Right ventricle myocardium superior (tissue), 1 donor: ENCODE data around the gene ZNF784. TPM values are rescaled to one million over a fixed set of nuclear protein-coding genes. Genes with fewer than 3 reads are reported as not detected.
"Not testable (repeated sequence)": the region's sequence is repeated elsewhere in the genome, so short reads cannot be mapped to it uniquely, and the experiment has no call there.

Experiments
- ATAC-seq: fragments of 200-7000 bp; cut with Tn5 transposase; one replicate; pipeline ENCODE4 v1.9.1; 2020; ENCODE audit warnings: mild to moderate bottlenecking; ENCODE audit not compliant: poor library complexity
- DNase-seq: peaks from one replicate; pipeline ENCODE4 v3.0.0-alpha.2; 2020
- intact Hi-C: fragments of 100-400 bp; cut with DNase I; formaldehyde crosslinking; loops from one replicate; pipeline ENCODE4 v1.11.2; 2022
- total RNA-seq: library from RNA; stranded (reverse); fragmentation: NEBNext Ultra II Directional; extraction: Animal tissue kit (Norgen Biotek cat#: 25700); gene quantifications from one replicate; pipeline ENCODE4 v1.2.1, GENCODE V29; 2021
- donor health status: DM: no; HTN: yes; CAD: no; lungs with severe emphysema.

The ZNF784 gene
- total RNA-seq, 1 donor from 2014 or later, result 11.7 TPM

DNA sequence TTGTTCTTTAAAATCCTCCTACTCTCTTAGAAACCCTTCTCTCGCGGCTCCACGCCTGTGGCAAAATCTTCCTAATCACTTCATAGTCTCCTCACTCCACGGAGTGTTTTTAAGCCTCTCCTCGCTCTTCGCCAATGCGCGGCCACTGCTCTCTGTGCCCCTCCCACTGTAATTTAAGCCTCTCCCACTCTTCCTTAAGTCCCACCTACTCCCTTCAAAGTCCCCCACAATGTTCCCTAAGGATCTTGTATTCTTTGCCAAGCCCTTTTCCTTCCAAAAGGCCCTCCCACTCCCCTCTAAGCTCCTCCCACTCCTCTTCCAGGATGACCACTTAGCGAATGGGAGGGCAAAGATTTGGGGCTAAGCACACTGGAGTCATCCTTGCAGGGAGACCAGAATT, 26.3 kb downstream of the ZNF784 start:
- DNase-seq (no peak), ATAC-seq (no peak)
- intact Hi-C loops, result no loop called here

DNA sequence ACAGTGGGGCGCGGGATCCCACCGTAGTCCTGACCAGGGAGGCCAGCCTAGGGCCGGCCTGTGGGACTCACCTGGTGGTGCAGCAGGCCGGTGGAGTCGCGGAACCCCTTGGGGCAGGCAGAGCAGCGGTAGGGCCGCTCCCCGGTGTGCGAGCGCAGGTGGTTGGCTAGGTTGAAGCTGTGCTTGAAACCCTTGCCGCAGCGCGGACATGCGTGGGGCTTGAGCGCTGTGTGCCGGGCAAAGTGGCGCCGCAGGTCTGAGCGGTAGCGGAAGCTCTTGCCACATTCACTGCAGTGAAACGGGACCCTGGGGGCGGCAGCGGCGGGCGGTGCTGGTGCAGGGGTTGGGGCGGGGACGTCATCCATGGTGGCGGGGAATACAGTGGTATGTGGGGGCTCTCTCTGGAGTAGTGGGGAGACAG, 26.9 kb downstream of the ZNF784 start:
- intact Hi-C loops, result no loop called here
- DNase-seq (no peak), ATAC-seq (no peak)

DNA sequence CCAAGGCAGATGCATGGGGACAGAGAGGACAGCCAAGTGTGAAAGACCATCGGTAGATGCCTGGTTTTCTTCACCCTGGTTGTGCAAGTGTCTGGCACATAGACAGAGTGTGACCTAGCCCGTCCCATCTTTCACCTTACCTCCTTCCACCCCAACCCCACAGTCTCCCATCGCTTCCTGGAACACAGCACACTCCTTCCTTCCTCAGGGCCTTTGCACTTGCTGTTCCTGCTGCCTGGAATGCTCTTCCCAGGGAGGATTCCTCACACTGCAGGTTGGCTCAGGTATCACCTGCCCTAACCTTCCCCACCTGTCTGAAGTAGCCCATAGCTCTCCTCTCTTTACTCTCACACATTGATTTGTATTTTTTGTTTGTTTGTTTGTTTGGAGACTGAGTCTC, 28.1 kb downstream of the ZNF784 start:
- no peak for ATAC-seq
- intact Hi-C loops, result no loop called here
- DNase-seq, result no peak

DNA sequence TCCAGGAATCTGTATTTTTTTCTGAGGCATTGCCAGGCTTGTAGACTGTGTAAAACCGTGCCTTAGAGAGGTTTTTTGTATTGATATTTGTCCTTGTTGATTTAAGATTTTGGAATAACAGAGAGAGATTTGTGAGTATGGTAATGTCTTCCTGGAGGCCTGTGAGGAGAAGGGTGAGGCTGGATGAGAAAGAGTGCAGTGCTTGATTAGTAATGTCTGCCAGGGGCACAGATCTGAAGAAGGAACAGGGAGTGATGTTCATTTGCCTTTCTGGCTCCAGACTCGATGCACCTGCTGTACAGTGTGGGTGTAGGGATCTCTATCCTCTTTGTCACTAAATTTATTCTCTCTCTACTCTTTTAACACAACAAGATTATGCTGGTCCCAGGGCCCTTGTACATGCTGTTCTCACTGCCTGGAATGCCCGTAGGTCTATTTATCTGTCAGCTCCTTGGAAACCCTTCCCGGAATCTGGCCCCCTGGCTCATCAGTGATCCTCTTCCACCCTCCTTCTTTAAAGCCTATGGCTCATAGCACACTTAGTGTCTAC, 29.3 kb downstream of the ZNF784 start:
- peak; percentile 2 for DNase-seq
- ATAC-seq, result no peak
- intact Hi-C loops, result no loop called here

DNA sequence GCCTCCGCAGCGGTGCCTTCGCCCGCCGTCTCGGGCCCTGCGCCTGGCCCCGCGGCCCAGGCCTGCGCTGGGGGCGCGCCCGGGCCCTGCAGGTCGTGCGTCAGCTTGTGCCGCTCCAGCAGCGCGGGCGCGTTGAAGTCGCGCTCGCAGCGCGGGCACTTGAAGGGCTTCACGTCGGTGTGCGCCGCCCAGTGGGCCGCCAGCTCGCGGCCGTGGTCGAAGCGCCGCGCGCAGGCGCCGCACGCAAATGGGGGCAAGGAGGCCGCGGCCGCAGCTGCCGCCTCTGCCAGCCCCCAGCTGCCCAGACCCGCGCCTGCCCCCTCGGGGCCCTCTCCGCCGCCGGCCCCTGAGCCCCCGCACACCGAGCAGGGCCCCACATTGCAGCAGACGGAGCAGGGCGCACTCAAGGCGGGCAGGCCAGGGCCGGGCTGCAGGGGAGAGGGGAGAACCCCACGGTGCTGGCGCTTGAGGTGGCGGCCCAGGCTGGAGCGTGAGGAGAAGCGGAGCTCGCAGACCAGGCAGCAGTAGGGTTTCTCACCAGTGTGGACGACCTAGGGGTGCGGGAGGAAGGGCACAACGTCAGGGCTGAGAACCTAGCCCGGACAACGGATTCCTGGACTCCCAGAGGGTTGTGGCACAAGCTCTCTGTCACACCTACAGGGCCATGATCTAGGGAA, 31.1 kb downstream of the ZNF784 start:
- intact Hi-C loops, result no loop called here
- DNase-seq (no peak), ATAC-seq (no peak)

DNA sequence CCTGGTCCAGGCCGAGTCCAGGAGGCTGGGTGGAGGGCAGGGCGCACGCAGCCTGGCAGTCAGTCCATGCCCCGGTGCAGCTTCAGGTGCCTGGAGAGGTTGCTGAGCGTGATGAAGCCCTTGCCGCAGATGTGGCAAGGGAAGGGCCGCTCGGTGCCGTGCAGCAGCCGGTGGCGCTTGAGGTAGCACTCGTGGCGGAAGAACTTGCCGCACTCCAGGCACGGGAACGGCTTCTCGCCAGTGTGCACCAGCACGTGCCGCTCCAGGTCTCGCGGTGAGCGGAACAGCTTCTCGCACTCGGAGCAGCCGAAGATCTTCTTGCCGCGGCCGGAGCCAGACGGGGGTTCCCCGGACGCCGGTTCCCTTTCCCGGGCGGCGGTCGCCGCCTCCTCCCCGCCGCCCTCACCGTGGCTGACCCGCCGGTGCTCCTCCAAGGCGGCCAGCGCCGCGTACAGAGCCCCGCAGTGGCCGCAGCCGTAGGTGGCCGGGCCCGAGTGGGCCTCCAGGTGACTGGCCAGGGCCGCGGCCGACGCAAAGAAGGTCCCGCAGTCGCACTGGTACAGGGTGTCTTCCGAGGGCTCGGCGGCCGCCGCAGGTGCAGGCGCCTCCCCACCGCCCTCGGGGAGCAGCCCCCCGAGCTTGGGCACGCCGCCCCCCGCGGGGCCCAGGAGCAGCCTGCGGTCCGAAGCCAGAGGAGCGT, 31.8 kb downstream of the ZNF784 start:
- DNase-seq (no peak), ATAC-seq (no peak)
- intact Hi-C loops, result no loop called here

DNA sequence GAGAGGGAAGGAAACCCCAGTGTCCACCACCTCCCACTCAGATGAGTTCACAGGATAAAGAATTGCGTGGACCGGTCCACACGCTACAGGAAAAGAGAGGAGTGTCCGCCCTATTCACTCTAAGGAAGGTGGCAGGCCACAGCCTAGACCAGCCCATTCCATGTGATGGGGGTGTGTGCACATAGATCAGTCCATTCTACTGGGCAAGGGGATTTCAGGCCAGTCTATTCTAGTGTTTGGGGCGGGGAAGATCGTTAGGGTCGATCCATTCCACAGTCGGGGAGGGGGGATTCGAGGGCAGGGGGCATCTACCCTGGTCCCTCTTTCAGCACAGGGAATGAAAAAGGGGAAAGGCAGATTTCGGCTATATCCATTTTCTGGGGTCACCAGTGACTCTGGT, 32.8 kb downstream of the ZNF784 start:
- intact Hi-C loops, result no loop called here
- DNase-seq (no peak), ATAC-seq (no peak)

DNA sequence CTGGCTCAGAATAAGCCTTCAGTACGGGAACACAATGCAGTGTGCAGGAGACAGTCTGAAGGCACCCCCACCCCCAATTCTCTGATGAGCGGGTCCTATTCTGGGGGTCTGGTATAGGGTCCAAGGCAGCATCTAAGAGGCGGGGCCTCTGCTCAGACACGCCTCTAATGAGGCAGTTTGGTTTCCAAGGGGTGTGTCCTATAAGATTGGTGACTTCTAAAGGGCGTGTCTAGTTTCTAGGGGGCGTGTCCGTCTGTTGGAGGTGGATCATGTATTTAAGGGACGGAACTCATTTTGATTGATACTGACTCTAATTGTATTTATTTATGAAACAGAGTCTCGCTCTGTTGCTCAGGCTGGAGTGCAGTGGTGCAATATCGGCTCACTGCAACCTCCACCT, 33.7 kb downstream of the ZNF784 start:
- intact Hi-C loops, result no loop called here
- no peak for ATAC-seq
- no peak for DNase-seq

DNA sequence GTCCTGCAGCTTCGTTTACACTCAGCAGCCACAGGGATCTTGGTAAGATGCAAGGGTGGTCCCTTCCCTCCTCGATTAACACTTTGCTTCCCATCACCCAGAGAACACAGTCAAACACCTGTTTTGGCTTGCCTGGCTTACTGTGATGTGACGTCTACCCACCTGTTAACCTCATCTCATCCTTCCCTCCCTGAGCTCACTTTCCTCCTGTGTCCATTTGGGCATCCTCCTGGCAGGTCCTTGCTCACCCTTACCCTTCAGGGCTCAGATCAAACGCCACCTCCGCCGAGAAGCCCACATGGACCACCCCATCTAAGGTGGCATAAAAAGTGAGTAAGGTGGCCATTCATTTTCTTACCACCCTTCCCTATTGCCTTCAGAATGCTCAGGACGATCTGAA, 34.3 kb downstream of the ZNF784 start:
- intact Hi-C loops, result no loop called here
- peak; percentile 3 for DNase-seq
- ATAC-seq, result no peak

DNA sequence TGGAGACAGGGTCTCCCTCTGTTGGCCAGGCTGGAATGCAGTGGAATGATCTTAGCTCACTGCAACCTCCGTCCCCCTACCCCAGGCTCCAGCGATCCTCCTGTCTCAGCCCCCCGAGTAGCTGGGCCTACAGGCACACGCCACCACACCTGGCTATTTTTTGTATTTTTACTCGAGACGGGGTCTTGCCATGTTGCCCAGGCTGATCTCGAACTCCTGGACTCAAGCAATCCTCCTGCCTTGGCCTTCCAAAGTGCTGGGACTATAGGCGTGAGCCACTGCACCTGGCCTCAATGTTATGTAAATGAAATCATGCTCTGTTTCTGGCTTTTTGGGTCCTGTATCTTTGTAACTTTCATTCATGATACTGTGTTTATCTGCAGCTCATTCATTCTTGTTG, 35.6 kb downstream of the ZNF784 start:
- intact Hi-C loops, result no loop called here
- no peak for ATAC-seq
- DNase-seq, result peak; percentile 2

DNA sequence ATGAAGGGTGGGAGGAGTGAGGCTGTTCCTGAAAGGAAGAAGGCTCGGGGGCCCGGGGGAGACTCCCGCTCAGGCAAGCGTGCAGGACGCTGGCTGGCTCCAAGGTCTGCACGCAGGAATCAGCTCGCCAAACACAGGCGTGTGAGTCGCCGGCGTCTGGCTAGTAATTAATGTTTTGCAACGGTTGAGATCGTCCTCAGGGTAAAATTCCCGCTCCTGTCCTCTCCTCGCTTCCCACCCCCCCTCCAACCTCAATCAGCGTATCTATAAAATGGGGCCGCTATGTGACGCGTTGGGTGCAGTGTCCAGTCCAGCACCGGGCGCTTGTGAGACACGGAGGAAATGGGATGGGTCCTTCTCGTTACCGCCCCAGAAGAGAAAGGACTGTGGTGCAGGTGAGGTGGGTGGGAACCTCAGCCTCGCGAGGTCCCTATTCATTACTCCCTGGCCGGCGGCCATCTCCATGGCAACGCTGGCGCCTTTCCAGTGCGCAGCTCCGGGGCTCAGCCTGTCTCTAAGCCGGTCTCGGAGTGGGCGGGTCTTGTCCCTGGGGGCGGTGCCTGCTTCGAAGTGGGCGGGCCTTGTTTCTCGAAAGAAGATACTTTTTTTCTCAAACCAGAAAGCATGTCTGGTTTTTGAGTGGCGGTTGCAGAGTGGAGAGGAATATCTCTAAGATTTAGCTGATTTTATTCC, 37.2 kb downstream of the ZNF784 start:
- intact Hi-C loops, result no loop called here
- DNase-seq (peak; percentile 97), ATAC-seq (peak; percentile 93)

DNA sequence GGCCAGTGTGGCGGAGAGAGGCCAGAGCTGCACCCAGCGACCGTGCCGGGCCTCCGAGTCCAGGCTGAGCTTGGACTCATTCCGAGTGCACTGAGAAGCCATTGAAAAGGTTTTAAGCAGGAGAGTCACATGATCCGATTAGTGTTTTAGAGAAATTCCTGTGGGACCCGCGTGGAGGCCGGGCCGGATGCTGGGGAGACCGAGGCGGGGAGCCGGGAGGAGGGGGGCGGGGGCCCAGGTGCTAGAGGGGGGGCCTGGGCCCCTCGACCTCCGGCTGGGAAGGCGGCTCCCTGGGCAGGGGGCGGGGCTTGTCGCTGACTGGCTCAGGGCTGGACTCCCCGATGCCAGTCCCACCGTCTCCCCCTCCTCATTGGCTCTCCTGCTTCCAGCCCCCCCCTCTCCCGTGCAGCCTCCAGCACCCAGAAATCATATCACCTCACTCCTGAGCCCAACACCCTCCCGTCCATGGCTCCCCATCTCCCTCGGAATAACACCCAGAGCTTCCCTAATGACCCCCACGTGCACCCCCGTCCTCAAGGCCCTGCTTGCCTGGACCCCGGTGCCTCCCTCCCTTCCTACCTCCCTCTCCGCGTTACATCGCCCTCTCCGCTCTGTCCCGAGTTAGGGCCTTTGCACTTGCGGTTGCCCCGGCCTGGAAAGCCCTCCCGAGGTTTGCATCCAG, 38.6 kb downstream of the ZNF784 start:
- intact Hi-C loops, result no loop called here
- DNase-seq (peak; percentile 87), ATAC-seq (peak; percentile 79)

DNA sequence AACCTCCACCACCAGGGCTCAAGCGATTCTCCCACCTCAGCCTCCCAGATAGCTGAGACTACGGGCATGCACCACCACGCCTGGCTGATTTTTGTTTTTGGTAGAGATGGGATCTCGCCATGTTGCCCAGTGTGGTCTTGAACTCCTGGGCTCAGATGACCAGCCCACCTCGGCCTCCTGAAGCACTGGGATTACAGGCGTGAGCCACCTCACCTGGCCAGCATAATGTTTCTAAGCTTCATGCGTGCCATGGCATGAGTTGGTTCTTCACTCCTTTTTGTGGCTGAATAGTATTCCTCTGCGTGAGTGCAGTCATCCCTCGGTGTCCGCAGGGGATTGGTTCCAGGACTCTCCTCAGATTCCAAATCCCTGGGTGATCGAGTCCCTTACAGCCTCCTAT, 39.5 kb downstream of the ZNF784 start:
- intact Hi-C loops, result no loop called here
- peak; percentile 40 for DNase-seq
- ATAC-seq, result no peak

DNA sequence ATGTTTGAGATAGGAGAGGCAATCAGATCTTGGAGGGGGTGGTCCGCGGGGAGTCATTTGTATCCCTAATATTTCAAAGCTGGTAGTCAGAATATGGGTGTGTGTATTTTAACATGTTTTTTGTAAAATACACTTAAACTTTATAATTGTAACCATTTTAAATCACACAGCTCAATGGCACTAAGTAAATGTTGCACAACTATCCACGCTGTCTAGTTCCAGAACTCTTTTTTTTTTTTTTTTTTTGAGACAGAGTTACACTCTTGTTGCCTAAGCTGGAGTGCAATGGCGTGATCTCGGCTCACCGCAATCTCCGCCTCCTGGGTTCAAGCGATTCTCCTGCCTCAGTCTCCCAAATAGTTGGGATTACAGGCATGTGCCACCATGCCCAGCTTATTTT, 40.5 kb downstream of the ZNF784 start:
- peak; percentile 9 for DNase-seq
- ATAC-seq, intact Hi-C loops: not testable (repeated sequence)

DNA sequence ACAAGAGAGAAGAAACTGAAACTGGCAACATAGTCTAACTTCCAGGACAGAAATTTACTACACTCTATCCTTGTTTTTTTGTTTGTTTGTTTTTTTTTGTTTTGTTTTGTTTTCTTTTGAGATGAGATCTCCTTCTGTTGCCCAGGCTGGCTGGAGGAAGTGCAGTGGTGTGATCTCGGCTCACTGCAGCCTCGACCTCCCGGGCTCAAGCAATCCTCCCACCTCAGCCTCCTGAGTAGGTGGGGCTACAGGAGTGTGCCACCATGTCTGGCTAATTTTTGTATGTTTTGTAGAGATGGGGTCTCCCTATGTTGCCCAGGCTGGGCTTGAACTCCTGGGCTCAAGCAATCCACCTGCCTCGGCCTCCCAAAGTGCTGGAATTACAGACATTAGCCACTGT, 42.1 kb downstream of the ZNF784 start:
- intact Hi-C loops, ATAC-seq: not testable (repeated sequence)
- peak; percentile 4 for DNase-seq

DNA sequence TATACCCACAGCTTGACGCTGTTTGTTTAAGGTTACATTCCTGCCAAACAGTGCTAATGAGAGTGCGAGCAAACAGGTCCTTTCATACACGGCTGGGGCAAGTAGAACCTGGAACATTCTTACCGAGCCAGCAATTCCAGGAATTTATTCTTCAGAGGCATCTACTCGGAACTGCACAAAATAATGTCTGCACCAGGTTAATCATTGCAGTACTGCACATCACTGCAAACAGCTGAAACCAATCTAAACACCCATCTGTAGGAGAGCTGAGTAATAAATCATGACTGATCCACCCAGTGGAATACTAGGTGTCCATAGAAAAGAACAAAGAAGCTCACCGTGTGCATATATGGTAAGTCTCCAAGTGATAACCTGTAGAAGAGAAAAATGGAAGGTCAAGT, 42.5 kb downstream of the ZNF784 start:
- ATAC-seq, result no peak
- intact Hi-C loops, result no loop called here
- no peak for DNase-seq

DNA sequence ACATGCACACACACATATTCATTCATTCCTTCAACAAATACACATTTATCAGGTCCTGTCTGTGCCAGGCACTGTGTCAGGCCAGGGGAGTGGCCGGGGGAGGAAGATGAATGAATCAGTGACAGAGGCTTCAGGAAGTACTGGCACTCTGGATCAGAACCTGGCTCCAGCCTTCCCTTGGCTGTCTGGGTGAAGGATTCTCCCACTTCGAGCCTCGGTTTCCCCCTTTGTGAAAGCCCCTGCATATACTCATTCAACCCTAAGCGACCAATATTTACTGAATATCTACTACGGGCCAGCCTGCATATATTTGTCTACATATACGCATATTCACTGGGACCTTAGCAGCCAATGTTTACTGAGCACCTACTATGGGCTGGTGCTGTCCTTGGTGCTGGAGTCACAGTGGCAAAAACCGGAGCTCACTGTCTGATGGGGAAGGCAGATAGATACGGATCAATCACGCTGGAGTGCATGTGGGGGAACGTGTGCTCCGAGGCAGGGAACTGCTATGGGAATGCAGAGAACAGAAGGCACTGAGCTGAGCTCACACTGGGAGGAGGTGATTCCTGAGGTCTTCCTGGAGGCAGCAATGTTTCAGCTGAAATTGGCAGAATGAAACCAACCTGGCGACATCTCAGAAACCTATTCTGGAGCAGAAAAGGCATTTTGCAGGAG, 43.1 kb downstream of the ZNF784 start:
- ATAC-seq (no peak), DNase-seq (peak; percentile 13)
- intact Hi-C loops, result no loop called here

DNA sequence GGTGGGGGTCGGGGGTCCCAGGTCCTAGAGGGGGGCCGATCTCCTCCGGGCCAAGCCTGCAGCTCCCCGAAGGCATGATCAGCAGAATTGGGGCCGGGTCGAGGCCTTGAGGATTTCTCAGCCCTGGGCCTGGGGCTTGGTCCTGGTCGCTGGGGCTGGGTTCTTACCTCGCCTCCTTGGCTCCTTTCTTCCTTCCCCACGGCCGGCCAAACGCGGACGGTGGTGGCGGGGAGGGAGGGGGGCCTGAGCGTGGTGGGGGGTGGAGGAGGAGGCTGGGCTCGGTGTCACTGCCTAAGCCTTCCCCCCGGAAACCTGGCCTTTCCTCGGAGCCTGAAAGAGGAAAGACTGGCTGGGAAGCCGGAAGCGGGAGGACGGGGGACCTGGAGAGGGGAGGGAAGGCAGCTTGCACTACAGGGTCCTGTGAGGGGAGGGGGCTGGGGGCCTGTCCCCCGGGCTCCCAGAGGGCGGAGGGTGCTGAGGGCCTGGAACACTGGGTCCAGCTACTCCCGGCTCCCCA, 43.7 kb downstream of the ZNF784 start, which contains the start of gene ZNF579:
TSS of gene ZNF579 (minus strand) at position 221 of the 517 bp plus-strand sequence. CDS start 1,209 bp downstream, outside the sequence.
- intact Hi-C loops, result no loop called here
- DNase-seq, result peak; percentile 92
- ATAC-seq, result peak; percentile 91
